Thoracic aorta (tissue), 2 donors: ENCODE data around the gene MYRFL. TPM values are rescaled to one million over a fixed set of nuclear protein-coding genes. Genes with fewer than 3 reads are reported as not detected.

Experiments
- ATAC-seq: fragments of 150-250 bp; one replicate; pipeline ENCODE4 v1.8.0; 2017; ENCODE audit warnings: low read depth; ENCODE audit not compliant: insufficient number of reproducible peaks, low FRiP score
- DNase-seq: peaks from one replicate; pipeline ENCODE4 v3.0.0-alpha.2; 2020; ENCODE audit warnings: low spot score
- H3K27ac ChIP-seq, 2 donors: fragments of 200-600 bp; sonication (generic); 1 replicate in 1 of 2; 2 replicates in 1 of 2; pipeline ENCODE4 v1.5.1; 2016; ENCODE audit warnings: mild to moderate bottlenecking in 2 of 2, moderate library complexity in 2 of 2
- H3K27me3 ChIP-seq: fragments of 200-600 bp; sonication (generic); replicated peaks from 2 replicates; pipeline ENCODE4 v1.6.0; 2016; ENCODE audit warnings: mild to moderate bottlenecking; ENCODE audit not compliant: insufficient read depth
- H3K36me3 ChIP-seq: fragments of 200-600 bp; sonication (generic); one replicate; pipeline ENCODE4 v1.5.1; 2016
- H3K4me1 ChIP-seq, 2 donors: fragments of 200-600 bp; sonication (generic); 1 replicate in 1 of 2; 2 replicates in 1 of 2; pipeline versions ENCODE4 v1.5.1 to v1.6.0; 2016; ENCODE audit warnings: low read depth in 2 of 2, mild to moderate bottlenecking in 1 of 2; ENCODE audit not compliant: control insufficient read depth in 1 of 2
- H3K4me3 ChIP-seq: fragments of 200-600 bp; sonication (generic); 2 replicates; pipeline ENCODE4 v1.5.1; 2016; ENCODE audit warnings: mild to moderate bottlenecking
- H3K9me3 ChIP-seq: fragments of 200-600 bp; sonication (generic); 2 replicates; pipeline ENCODE4 v1.5.1; 2016
- CTCF ChIP-seq: fragments of 200-600 bp; sonication (generic); IDR thresholded peaks from one replicate; pipeline ENCODE4 v1.5.1; 2019; ENCODE audit warnings: antibody characterized with exemption
- total RNA-seq, 2 donors: library from RNA; depleted of rRNA; stranded (reverse); fragments of >200 nt; gene quantifications; one replicate each; pipeline versions ENCODE4 v1.1.0 to v1.2.3, GENCODE V29; 2016

MYRFL gene
- total RNA-seq, 2 donors from 2014 or later: not detected

DNA sequence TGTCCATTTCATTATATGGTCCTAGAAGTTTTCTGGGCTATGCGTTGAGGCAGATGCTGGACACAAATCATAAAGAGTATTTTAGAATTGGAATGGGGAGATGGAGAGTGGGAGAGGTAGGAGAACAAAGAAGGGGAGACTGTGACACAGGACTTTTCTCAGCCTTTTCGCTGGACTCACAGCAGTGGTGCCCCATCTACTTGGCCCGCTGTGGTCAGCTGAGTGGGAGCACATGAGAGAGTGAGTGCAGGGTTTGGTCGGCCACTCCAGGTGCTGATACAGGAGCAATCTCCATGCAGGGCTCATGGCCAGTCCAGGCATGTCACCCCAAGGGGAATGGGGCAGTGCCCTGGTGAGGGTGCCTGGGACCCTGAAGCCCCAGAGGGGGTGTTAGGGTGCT is 109.0 kb downstream of the MYRFL start:
- TF ChIP-seq CTCF: no peak
- peaks cover 0 to 3% of the 10 kb centered on the region in 2 donors for H3K4me1 ChIP-seq
- H3K27ac ChIP-seq: no peak overlapping the region
- DNase-seq (no peak), ATAC-seq (no peak)
- H3K27me3 ChIP-seq: no peaks in the 10 kb centered on the region
- no peaks in the 10 kb centered on the region for H3K36me3 ChIP-seq
- no peak overlapping the region for H3K4me3 ChIP-seq
- no peaks in the 10 kb centered on the region for H3K9me3 ChIP-seq

- Histone ChIP-seq H3K4me1 (peaks cover 0 to 3% of the 10 kb centered on the region in 2 donors), H3K9me3 (no peaks in the 10 kb centered on the region), H3K36me3 (no peaks in the 10 kb centered on the region), H3K4me3 (no peak overlapping the region), H3K27me3 (no peaks in the 10 kb centered on the region), H3K27ac (no peak overlapping the region)
- ATAC-seq (no peak), DNase-seq (no peak)
- no peak for TF ChIP-seq CTCF
Measured at GRCh38 chr12:69935651-69936100, 110.6 kb downstream of the MYRFL start.

GRCh38 chr12:69936214-69936731 is 111.2 kb downstream of the MYRFL start:
- DNase-seq: no peak
- H3K9me3 ChIP-seq: no peaks in the 10 kb centered on the region
- H3K27ac ChIP-seq: no peak overlapping the region
- H3K36me3 ChIP-seq: no peaks in the 10 kb centered on the region
- H3K4me3 ChIP-seq: no peak overlapping the region
- no peak for TF ChIP-seq CTCF
- no peaks in the 10 kb centered on the region for H3K27me3 ChIP-seq
- no peak for ATAC-seq
- peaks cover 0 to 3% of the 10 kb centered on the region in 2 donors for H3K4me1 ChIP-seq

DNA sequence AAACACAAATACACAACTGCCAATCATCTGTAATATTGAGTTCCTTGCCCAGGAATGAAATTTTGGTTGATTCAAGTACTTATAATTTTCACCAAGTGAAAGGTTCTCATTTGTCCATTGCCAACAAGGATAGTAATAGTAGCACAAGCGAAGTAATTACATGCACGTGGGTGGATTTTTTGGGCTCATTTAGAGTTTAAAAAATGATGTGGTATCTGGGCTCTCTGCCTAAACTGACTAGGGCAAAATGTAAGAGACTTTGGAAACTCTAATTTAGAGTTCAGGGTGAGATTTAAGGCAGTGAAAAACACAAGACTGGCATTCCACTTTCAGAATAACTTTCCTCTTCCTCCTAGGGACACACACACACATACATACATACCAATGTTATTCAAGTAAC is 111.7 kb downstream of the MYRFL start:
- ATAC-seq: no peak
- Histone ChIP-seq H3K27ac (no peak overlapping the region), H3K27me3 (no peaks in the 10 kb centered on the region), H3K4me1 (peaks cover 0 to 3% of the 10 kb centered on the region in 2 donors), H3K9me3 (no peaks in the 10 kb centered on the region), H3K36me3 (no peaks in the 10 kb centered on the region), H3K4me3 (no peak overlapping the region)
- no peak for DNase-seq
- no peak for TF ChIP-seq CTCF

- Histone ChIP-seq H3K27me3 (no peaks in the 10 kb centered on the region), H3K4me3 (no peak overlapping the region), H3K36me3 (no peaks in the 10 kb centered on the region), H3K9me3 (peaks cover 3% of the 10 kb centered on the region), H3K27ac (no peak overlapping the region), H3K4me1 (no peaks in the 10 kb centered on the region)
- DNase-seq: no peak
- no peak for ATAC-seq
- TF ChIP-seq CTCF: no peak
Measured at GRCh38 chr12:69947123-69947522, 122.1 kb downstream of the MYRFL start.
